Measurements from ENCODE around the gene MOAP1. TPM values are rescaled to one million over a fixed set of nuclear protein-coding genes. Genes with fewer than 3 reads are reported as not detected.
"Not testable (repeated sequence)": the region's sequence is repeated elsewhere in the genome, so short reads cannot be mapped to it uniquely, and the experiment has no call there.

The MOAP1 gene
- total RNA-seq, 2 donors from 2014 or later = 15.8 to 23.6 TPM

DNA sequence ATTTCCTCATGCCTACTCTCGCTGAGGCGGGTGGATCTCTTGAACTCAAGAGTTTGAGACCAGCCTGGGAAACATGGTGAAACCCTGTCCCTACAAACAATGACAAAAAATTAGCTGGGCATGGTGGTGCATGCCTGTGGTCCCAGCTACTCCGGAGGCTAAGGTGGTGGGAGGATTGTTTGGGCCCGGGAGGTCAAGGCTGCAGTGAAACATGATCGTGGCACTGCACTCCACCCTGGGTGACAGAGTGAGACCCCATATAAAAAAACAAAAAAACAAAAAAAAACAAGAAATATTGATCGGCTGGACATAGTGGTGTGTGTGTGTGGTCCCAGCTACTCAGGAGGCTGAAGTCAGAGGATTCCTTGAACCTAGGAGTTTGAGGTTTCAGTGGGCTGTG is 9.2 kb downstream of the MOAP1 start:
- TF ChIP-seq, protein P1, sequence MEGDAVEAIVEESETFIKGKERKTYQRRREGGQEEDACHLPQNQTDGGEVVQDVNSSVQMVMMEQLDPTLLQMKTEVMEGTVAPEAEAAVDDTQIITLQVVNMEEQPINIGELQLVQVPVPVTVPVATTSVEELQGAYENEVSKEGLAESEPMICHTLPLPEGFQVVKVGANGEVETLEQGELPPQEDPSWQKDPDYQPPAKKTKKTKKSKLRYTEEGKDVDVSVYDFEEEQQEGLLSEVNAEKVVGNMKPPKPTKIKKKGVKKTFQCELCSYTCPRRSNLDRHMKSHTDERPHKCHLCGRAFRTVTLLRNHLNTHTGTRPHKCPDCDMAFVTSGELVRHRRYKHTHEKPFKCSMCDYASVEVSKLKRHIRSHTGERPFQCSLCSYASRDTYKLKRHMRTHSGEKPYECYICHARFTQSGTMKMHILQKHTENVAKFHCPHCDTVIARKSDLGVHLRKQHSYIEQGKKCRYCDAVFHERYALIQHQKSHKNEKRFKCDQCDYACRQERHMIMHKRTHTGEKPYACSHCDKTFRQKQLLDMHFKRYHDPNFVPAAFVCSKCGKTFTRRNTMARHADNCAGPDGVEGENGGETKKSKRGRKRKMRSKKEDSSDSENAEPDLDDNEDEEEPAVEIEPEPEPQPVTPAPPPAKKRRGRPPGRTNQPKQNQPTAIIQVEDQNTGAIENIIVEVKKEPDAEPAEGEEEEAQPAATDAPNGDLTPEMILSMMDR (conservative IDR thresholded peaks at IDR 0.05) = no peak
- H3K4me3 Mint-ChIP-seq = no peak overlapping the region
- WGBS, 2 experiments (ENCODE audit: insufficient coverage in 1 of 2, insufficient read length in 1 of 2) = 95 to 100% methylated on average over 2 to 6 of the region's 6 CpGs
- no peaks in the 10 kb centered on the region for H3K36me3 ChIP-seq (ENCODE audit: control insufficient read depth, insufficient read depth, low read length)
- peaks cover 5% of the 10 kb centered on the region for H3K4me1 ChIP-seq (ENCODE audit: control insufficient read depth, insufficient read depth, low read length)
- H3K9me3 ChIP-seq (ENCODE audit: control insufficient read depth, low read length) = no peaks in the 10 kb centered on the region
- no peak overlapping the region for H3K27ac Mint-ChIP-seq
- no peak overlapping the region for H3K27ac ChIP-seq (ENCODE audit: low read depth, low read length)
- H3K4me1 Mint-ChIP-seq = peaks cover 3% of the 10 kb centered on the region
- no peak overlapping the region for H3K4me3 ChIP-seq (ENCODE audit: low read length)
- H3K27me3 Mint-ChIP-seq (ENCODE audit: insufficient read depth) = no peaks in the 10 kb centered on the region
- no peaks in the 10 kb centered on the region for H3K9me3 Mint-ChIP-seq
- DNase-seq = no peak
- H3K36me3 Mint-ChIP-seq (ENCODE audit: low read depth) = no peaks in the 10 kb centered on the region
- no peaks in the 10 kb centered on the region for H3K27me3 ChIP-seq (ENCODE audit: control insufficient read depth, insufficient read depth, low read length, poor library complexity, severe bottlenecking)
- H3K9ac ChIP-seq (ENCODE audit: extremely low read depth, low read length, poor library complexity, severe bottlenecking) = no peak overlapping the region

DNA sequence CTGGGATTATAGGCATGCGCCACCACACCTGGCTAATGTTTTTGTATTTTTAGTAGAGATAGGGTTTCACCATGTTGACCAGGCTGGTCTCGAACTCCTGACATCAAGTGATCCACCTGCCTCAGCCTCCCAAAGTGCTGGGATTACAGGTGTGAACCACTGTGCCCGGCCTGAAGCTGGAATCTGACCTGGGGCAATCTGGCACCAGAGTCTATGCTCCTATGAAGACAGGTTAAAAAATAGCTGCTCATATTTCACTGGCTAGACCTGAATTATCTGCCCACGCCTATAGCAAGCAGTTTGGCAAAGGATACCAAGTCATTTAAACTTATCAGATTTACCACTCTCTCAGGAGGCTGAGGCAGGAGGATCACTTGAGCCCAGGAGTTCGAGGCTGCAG is 10.0 kb downstream of the MOAP1 start:
- not testable (repeated sequence) for DNase-seq; H3K9ac ChIP-seq (ENCODE audit: extremely low read depth, low read length, poor library complexity, severe bottlenecking); H3K36me3 ChIP-seq (ENCODE audit: control insufficient read depth, insufficient read depth, low read length); H3K9me3 Mint-ChIP-seq; H3K9me3 ChIP-seq (ENCODE audit: control insufficient read depth, low read length); H3K4me1 ChIP-seq (ENCODE audit: control insufficient read depth, insufficient read depth, low read length); H3K36me3 Mint-ChIP-seq (ENCODE audit: low read depth); H3K27ac ChIP-seq (ENCODE audit: low read depth, low read length); H3K27ac Mint-ChIP-seq; H3K4me3 ChIP-seq (ENCODE audit: low read length); H3K4me1 Mint-ChIP-seq; H3K27me3 ChIP-seq (ENCODE audit: control insufficient read depth, insufficient read depth, low read length, poor library complexity, severe bottlenecking); H3K4me3 Mint-ChIP-seq; H3K27me3 Mint-ChIP-seq (ENCODE audit: insufficient read depth)
- whole genome bisulfite sequencing, 2 experiments (ENCODE audit: insufficient coverage in 1 of 2, insufficient read length in 1 of 2) = 85 to 93% methylated on average over 4 to 5 of the region's 5 CpGs

GRCh38 chr14:93173943-93174395 is 10.7 kb downstream of the MOAP1 start:
- H3K27me3 ChIP-seq (ENCODE audit: control insufficient read depth, insufficient read depth, low read length, poor library complexity, severe bottlenecking) = no peaks in the 10 kb centered on the region
- DNase-seq = no peak
- H3K4me1 Mint-ChIP-seq = peaks cover 3% of the 10 kb centered on the region
- no peaks in the 10 kb centered on the region for H3K36me3 Mint-ChIP-seq (ENCODE audit: low read depth)
- no peaks in the 10 kb centered on the region for H3K9me3 Mint-ChIP-seq
- H3K4me3 Mint-ChIP-seq = no peak overlapping the region
- peaks cover 5% of the 10 kb centered on the region for H3K4me1 ChIP-seq (ENCODE audit: control insufficient read depth, insufficient read depth, low read length)
- TF ChIP-seq, protein P1 (conservative IDR thresholded peaks at IDR 0.05) = no peak
- no peak overlapping the region for H3K4me3 ChIP-seq (ENCODE audit: low read length)
- H3K9me3 ChIP-seq (ENCODE audit: control insufficient read depth, low read length) = no peaks in the 10 kb centered on the region
- no peak overlapping the region for H3K27ac ChIP-seq (ENCODE audit: low read depth, low read length)
- WGBS, 2 experiments (ENCODE audit: insufficient coverage in 1 of 2, insufficient read length in 1 of 2) = 73 to 78% methylated on average over 8 to 10 of the region's 10 CpGs
- H3K36me3 ChIP-seq (ENCODE audit: control insufficient read depth, insufficient read depth, low read length) = no peaks in the 10 kb centered on the region
- H3K27ac Mint-ChIP-seq = no peak overlapping the region
- H3K9ac ChIP-seq (ENCODE audit: extremely low read depth, low read length, poor library complexity, severe bottlenecking) = no peak overlapping the region
- H3K27me3 Mint-ChIP-seq (ENCODE audit: insufficient read depth) = no peaks in the 10 kb centered on the region

- H3K27me3 ChIP-seq (ENCODE audit: control insufficient read depth, insufficient read depth, low read length, poor library complexity, severe bottlenecking) = no peaks in the 10 kb centered on the region
Observed at GRCh38 chr14:93171376-93171775, 13.3 kb downstream of the MOAP1 start.

GRCh38 chr14:93170141-93170540 is 14.6 kb downstream of the MOAP1 start:
- not testable (repeated sequence) for H3K4me3 Mint-ChIP-seq; H3K9ac ChIP-seq (ENCODE audit: extremely low read depth, low read length, poor library complexity, severe bottlenecking); DNase-seq; H3K4me3 ChIP-seq (ENCODE audit: low read length); H3K27me3 ChIP-seq (ENCODE audit: control insufficient read depth, insufficient read depth, low read length, poor library complexity, severe bottlenecking); H3K9me3 Mint-ChIP-seq; H3K9me3 ChIP-seq (ENCODE audit: control insufficient read depth, low read length); H3K36me3 Mint-ChIP-seq (ENCODE audit: low read depth); H3K4me1 ChIP-seq (ENCODE audit: control insufficient read depth, insufficient read depth, low read length); H3K36me3 ChIP-seq (ENCODE audit: control insufficient read depth, insufficient read depth, low read length); H3K4me1 Mint-ChIP-seq; H3K27ac ChIP-seq (ENCODE audit: low read depth, low read length); H3K27ac Mint-ChIP-seq; H3K27me3 Mint-ChIP-seq (ENCODE audit: insufficient read depth)
- WGBS, 2 experiments (ENCODE audit: insufficient coverage in 1 of 2, insufficient read length in 1 of 2) = 93 to 96% methylated on average over 4 to 20 of the region's 20 CpGs

More at GRCh38 chr14:93171376-93171775, 13.3 kb downstream of the MOAP1 start:
- Mint-ChIP-seq H3K4me1 (peaks cover 3% of the 10 kb centered on the region), H3K27me3 (ENCODE audit: insufficient read depth) (no peaks in the 10 kb centered on the region), H3K4me3 (no peak overlapping the region), H3K27ac (no peak overlapping the region), H3K9me3 (no peaks in the 10 kb centered on the region), H3K36me3 (ENCODE audit: low read depth) (no peaks in the 10 kb centered on the region)
- H3K9me3 ChIP-seq (ENCODE audit: control insufficient read depth, low read length) = no peaks in the 10 kb centered on the region
- H3K36me3 ChIP-seq (ENCODE audit: control insufficient read depth, insufficient read depth, low read length) = no peaks in the 10 kb centered on the region
- peaks cover 5% of the 10 kb centered on the region for H3K4me1 ChIP-seq (ENCODE audit: control insufficient read depth, insufficient read depth, low read length)
- H3K4me3 ChIP-seq (ENCODE audit: low read length) = no peak overlapping the region
- no peak overlapping the region for H3K27ac ChIP-seq (ENCODE audit: low read depth, low read length)
- 95 to 97% methylated on average over 3 to 4 of the region's 4 CpGs for WGBS, 2 experiments (ENCODE audit: insufficient coverage in 1 of 2, insufficient read length in 1 of 2)
- no peak for DNase-seq
- TF ChIP-seq, protein P1 (conservative IDR thresholded peaks at IDR 0.05) = no peak
- H3K9ac ChIP-seq (ENCODE audit: extremely low read depth, low read length, poor library complexity, severe bottlenecking) = no peak overlapping the region

Data from endodermal cell (in vitro differentiated cells).